Activated naive CD8-positive, alpha-beta T cell (primary cell): Measurements from ENCODE around the gene LGALS14.

Source experiments
- H3K27ac Mint-ChIP-seq: one replicate; pipeline ENCODE4 v1.8.0; 2021; ENCODE audit warnings: mixed read lengths
- H3K27me3 Mint-ChIP-seq: one replicate; pipeline ENCODE4 v1.8.0; 2021; ENCODE audit warnings: mixed read lengths
- H3K36me3 Mint-ChIP-seq: one replicate; pipeline ENCODE4 v1.8.0; 2021; ENCODE audit warnings: mixed read lengths
- H3K4me1 Mint-ChIP-seq: one replicate; pipeline ENCODE4 v1.8.0; 2021; ENCODE audit warnings: low read depth, mixed read lengths
- H3K4me3 Mint-ChIP-seq: one replicate; pipeline ENCODE4 v1.8.0; 2021; ENCODE audit warnings: mild to moderate bottlenecking, mixed read lengths
- H3K9me3 Mint-ChIP-seq: one replicate; pipeline ENCODE4 v1.8.0; 2021; ENCODE audit warnings: low read depth, mixed read lengths

LGALS14 gene

GRCh38 chr19:39749981-39750380, 45.7 kb downstream of the LGALS14 start:
- H3K4me1 Mint-ChIP-seq, result no peaks in the 10 kb centered on the region
- H3K27me3 Mint-ChIP-seq, result peaks cover 16% of the 10 kb centered on the region
- H3K4me3 Mint-ChIP-seq, result no peak overlapping the region
- H3K9me3 Mint-ChIP-seq, result no peaks in the 10 kb centered on the region
- no peaks in the 10 kb centered on the region for H3K36me3 Mint-ChIP-seq
- H3K27ac Mint-ChIP-seq, result no peak overlapping the region

GRCh38 chr19:39752390-39752789, 48.1 kb downstream of the LGALS14 start:
- H3K27ac Mint-ChIP-seq, result no peak overlapping the region
- no peak overlapping the region for H3K4me3 Mint-ChIP-seq
- no peaks in the 10 kb centered on the region for H3K4me1 Mint-ChIP-seq
- H3K9me3 Mint-ChIP-seq, result no peaks in the 10 kb centered on the region
- no peaks in the 10 kb centered on the region for H3K36me3 Mint-ChIP-seq
- H3K27me3 Mint-ChIP-seq, result peaks cover 9% of the 10 kb centered on the region

- Mint-ChIP-seq H3K4me1 (no peaks in the 10 kb centered on the region), H3K4me3 (no peak overlapping the region), H3K36me3 (no peaks in the 10 kb centered on the region), H3K27me3 (peaks cover 10% of the 10 kb centered on the region), H3K9me3 (no peaks in the 10 kb centered on the region), H3K27ac (no peak overlapping the region)
Measured at GRCh38 chr19:39752795-39753194, 48.5 kb downstream of the LGALS14 start.

GRCh38 chr19:39754544-39754943, 50.3 kb downstream of the LGALS14 start:
- Mint-ChIP-seq H3K4me1 (no peaks in the 10 kb centered on the region), H3K36me3 (no peaks in the 10 kb centered on the region), H3K9me3 (no peaks in the 10 kb centered on the region), H3K4me3 (no peak overlapping the region), H3K27me3 (peaks cover 14% of the 10 kb centered on the region), H3K27ac (no peak overlapping the region)

GRCh38 chr19:39754971-39755370, 50.7 kb downstream of the LGALS14 start:
- Mint-ChIP-seq H3K27me3 (peaks cover 14% of the 10 kb centered on the region), H3K27ac (no peak overlapping the region), H3K36me3 (no peaks in the 10 kb centered on the region), H3K9me3 (no peaks in the 10 kb centered on the region), H3K4me3 (no peak overlapping the region), H3K4me1 (no peaks in the 10 kb centered on the region)
